Right forelimb (tissue), 1 donor: ENCODE results near the gene KLHDC1.
"Not testable (repeated sequence)": the region's sequence is repeated elsewhere in the genome, so short reads cannot be mapped to it uniquely, and the experiment has no call there.

Source experiments
- DNase-seq: peaks from one replicate; pipeline ENCODE4 v3.0.0-alpha.2; 2018

KLHDC1 gene, protein sequence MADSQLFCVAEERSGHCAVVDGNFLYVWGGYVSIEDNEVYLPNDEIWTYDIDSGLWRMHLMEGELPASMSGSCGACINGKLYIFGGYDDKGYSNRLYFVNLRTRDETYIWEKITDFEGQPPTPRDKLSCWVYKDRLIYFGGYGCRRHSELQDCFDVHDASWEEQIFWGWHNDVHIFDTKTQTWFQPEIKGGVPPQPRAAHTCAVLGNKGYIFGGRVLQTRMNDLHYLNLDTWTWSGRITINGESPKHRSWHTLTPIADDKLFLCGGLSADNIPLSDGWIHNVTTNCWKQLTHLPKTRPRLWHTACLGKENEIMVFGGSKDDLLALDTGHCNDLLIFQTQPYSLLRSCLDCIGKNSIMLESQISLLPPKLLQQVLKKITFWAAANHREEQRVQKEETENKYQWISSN

DNA sequence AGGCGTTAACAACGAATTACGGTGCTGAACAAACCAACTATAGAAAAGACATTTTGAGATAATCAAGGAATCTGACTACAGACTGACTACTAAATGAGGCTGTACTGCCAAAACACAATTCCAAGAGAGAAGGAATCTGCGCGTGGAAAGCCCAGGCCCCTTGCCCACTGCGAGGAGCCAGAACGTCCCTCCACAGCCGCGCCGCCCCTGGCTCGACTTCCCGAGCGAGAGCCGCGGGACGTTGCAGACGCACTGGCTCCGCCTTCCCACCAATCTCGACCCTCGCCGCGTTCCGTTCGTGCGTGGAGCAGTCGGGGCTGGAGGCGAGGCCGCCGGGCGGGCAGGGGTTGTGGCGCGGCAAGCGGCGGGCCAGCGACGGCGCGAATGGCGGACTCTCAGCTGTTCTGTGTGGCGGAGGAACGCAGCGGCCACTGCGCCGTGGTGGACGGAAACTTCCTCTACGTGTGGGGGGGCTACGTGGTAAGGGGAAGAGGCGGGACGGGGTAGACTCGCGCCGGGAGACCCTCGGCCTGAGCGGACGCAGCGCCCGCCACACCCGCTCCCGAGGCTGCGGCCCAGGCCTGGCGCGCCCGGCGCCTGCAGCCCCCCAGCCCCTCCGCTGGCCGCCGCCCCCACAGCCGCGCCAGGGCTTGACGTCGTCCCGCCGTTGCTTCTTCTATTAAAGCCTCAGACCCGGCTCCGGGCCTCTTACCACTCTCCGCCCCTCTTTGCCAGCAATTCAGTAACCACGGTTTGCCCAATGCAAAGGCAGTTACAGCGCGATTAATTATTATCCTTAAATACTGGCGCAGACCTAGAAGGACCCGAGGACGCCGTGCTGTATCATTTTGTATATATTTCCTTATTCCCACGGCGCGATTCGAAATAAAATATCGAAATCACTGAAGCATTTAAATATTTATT lies at the start of gene KLHDC1:
Gene KLHDC1 (plus strand): TSS at position 310 of the 924 bp plus-strand sequence. CDS start 75 bp downstream, at position 385.
- DNase-seq = peak; percentile 94

DNA sequence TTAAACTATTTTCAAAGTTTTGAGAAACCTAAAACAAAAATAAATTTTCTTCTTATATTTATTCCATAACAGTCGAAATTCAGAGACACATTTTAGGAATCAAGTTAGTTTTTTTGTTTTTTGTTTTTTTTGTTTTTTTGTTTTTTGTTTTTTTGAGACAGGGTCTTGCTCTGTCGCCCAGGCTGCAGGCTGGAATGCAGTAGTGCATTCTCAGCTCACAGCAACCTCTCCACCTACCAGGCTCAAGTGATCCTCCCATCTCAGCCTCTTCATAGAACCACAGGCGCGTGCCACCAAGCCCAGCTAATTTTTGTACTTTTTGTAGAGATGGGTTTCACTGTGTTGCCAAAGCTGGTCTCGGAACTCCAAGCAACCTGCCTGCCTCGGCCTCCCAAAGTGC lies 39.4 kb upstream of the KLHDC1 start:
- DNase-seq = no peak

DNA sequence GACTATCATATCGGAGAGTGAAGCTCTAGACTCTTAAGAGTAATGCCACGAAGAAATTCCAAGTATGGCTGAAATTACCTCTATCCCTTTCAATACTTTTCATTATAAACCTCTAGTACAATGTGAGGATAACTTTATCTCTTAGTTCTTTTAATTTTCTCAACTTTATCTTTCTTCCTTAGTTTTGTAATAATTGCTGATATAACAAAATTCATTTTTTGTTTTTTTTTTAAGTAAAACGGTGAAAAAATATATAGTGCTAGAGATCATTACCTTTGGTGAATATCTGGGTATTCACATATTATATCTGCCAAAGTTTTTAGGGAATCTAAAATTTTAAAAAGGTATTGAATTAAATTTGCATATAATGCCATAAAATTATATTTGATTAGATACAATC lies 38.4 kb upstream of the KLHDC1 start:
- DNase-seq = no peak

DNA sequence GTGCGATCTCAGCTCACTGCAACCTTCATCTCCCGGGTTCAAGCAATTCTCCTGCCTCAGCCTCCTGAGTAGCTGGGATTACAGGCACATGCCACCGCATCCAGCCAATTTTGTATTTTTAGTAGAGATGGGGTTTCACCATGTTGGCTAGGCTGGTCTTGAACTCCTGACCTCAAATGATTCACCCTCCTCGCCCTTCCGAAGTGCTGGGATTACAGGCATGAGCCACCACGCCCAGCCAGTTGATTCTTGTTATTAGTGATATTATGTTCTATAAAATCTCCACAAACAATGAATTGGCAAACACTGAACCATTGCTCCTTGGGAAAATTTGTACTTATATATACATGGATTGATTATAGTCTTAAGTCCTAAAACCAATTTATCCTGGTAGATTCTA lies 35.4 kb upstream of the KLHDC1 start:
- not testable (repeated sequence) for DNase-seq

DNA sequence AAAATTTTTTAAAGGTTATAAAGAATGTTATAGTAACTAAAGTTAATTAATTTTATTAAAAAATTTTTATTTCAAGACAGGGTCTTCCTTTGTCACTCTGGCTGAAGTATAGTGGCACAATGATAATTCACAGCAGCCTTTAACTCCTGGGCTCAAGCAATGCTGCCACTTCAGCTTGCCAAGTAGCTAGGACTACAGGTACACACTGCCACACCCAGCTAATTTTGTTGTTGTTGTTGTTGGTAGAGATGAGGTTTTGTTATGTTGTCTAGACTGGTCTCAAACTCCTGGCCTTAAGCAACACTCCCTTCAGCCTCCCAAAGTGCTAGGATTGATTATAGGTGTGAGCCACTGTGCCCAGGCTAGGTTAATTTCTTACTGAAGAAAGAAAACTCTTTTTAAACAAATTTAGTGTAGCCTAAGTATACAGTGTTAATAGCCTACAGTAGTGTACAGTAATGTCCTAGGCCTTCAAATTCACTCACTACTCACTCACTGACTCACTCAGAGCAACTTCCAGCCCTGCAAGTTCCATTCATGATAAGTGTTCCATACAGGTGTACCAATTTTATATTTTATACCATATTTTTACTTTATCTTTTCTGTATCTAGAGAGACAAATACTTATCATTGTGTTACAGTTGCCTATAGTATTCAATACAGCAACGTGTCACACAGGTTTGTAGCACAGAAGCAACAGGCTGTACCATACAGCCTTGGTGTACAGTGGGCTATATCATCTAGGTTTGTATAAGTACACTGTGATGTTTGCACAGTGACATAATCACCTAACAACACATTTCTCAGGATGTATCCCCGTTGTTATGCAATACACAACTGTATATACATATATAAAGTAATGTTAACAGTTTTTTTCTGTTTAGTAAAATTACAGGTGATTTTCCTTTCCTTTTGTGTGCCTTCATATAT lies 33.1 kb upstream of the KLHDC1 start:
- no peak for DNase-seq

DNA sequence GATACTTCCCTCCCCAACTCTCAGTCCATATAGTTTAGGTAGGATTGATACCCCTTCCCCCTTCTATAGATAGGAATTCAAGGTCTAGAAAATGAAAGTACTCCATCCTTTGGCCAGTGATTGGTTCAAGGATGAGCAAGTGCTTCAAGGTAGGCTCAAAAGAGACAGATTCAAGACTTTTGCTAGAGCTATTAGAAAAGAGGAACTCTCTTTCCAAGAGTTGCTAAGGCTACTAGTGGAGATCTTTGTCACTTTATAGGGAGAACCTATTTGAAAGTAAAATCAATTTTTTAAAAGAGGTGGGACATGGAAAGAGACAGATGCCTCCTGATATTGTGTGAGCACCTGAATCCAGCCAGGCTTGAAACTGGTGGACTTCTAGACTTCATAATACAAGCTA lies 22.4 kb upstream of the KLHDC1 start:
- no peak for DNase-seq

DNA sequence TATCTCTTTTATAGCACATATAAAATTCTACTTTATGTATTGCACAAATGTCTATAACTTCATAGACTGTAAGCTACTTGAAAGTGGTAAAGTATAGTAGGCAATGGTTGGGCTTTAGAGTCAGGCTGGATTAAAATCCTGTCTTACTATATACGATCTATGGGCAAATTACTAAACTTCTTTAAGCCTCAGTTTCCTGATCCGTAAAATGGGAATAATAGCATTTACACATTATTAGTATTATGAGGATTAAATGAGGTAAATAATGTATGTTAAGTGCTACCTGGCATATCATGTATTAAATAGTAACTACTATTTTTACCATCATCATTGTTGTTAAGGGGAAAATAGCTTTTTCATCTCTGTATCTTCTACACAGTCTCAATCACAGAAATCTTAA lies 19.3 kb upstream of the KLHDC1 start:
- DNase-seq = no peak

DNA sequence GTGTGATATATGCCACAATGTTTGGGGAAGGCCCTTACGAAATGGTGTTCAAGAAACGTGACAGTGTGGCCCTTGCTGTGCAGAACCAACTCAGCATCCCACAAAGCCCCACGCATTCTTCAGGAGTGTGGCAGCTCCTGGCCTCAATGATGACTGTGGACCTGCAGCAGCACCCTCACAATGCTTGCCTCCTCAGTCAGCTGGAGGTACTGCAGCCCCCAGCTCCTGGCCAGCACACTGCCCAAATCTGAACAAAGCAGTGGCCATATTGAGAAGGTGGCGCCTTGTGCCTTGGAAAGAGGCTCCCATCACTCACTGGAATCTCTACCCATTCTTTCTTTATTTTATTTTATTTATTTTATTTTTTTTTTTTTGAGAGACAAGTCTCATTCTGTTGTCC lies 15.3 kb upstream of the KLHDC1 start:
- no peak for DNase-seq

DNA sequence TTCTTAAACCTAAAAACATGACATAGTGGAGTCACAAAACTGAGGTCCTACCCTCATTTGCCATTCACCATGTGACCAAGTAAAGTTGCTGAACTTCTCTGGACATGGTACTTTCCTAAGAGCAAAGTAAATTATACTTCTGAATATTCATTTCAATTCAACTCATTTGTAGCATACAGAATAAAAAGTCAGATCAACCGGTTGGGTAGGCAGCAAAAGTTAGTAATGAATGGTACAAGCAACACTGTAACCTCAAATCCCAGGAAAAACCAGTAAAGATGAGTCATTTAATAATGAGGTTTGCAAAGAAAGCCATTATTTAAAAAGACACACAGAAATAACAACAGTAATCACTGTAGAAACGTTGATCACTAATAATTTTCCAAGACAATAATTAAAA lies 13.6 kb upstream of the KLHDC1 start:
- no peak for DNase-seq

DNA sequence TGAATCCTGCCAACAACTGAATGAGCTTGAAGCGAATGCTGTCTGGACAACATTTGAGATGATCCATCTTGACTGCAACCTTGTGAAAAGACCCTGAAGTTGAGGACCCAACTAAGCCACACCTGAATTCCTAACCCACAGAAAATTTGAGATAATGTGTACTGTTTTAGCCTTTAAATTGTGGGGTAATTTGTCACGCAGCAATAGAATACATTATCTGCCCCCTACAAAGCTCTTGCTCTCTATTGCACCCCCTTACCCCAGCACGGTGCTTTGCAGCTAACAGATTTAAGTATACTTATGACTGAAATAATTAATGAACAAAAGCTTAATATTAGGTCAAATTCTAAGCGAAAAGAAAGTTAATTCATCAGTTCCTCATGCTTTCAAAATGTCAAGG lies 6.5 kb upstream of the KLHDC1 start:
- DNase-seq = no peak

DNA sequence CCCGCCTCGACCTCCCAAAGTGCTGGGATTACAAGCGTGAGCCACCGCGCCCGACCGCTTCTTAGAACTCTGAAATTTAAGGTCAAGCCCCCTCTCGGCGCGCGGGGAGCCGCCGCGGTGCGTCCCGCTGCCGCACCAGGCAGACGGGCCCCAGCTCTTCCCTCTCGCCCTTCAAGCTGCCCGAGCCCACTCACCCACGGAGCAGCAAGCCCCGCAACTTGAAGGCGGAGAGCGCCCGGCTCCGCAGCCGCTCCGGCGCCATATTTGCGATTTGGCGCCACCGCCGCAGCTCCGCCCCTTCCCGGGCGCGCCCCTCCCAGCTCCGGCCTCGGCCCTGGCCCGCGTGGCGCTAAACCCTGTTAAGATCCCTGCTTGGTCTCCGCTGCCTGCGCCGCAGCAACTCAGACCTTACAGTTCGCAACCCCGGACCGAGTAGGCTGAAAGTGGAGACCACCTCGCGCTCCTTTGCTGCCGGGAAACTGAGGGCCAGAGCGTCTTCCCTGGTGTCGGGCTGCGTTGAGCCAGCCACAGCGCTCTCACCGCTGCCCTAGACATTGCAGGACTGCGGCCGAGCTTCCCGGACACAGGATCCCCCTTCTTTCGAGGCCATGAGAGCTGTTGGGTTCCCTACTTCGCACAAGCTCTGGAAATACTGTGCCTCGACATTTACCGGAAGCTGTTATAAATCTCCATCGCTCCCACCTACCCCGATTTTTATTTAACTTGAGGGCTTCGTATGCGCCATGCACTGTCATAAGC lies 4.8 kb upstream of the KLHDC1 start, which contains the start of gene POLE2:
Gene POLE2 (minus strand): TSS at position 273 of the 759 bp plus-strand sequence. CDS start 11 bp downstream, at position 262.
- peak; percentile 90 for DNase-seq

DNA sequence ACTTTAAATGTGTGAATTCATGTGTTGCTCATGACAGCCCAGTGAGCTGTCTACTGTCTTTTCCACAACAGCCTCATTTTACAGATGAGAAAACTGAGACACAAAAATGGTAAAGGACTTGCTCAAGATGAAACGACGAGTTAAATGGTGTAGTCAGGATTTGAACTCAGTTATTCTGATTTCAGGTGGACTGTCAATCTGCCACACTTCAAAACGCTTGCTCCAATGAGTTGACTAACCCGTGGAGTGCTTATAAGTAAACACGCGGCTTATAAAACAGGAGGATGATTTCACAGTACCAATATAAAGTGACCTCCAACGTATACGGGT lies 4.3 kb upstream of the KLHDC1 start:
- no peak for DNase-seq

DNA sequence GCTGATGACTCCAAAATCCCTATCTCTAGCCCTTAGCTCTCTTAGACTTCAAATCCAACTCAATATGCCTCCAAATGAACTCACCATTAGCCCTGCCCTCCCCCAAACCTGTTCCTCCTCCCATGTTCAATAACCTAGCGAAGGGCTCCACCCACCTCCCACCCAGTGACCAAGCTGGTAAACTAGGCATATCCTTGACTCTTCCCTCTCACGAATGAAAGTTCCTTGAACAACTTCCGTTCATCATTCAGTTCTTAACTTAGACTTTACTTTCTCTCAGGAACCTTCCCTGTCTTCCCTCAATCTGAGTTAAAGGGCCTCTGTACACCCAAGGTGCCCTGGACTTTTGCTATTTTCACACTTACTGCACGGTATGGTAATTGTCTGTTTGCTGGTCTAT lies 1.9 kb upstream of the KLHDC1 start:
- no peak for DNase-seq

DNA sequence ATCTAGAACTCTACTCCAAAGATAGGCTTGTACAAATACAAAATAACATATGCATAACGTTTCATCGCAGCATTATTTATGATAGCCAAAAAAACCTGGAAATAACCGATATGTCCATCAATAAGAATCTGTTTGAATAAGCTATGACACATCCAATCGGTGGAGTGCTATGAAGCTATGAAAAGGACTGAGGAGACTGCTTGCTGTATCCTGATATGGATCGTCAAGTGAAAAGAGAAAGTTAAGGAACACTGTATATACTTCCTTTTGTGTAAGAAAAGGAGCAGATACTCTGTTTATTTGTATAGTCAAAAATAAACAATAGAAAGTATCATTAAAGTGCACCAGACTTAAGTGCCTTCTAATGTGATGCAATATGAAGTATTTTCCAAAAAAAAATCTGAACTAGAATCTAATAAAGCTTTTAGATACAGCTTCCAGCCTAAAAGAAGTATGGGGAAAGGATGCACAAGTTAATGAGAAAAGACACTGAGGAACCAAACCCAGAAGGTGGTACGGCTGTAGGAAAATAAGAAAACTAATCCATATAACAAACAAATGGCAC lies 645 bp upstream of the KLHDC1 start:
- DNase-seq = no peak

DNA sequence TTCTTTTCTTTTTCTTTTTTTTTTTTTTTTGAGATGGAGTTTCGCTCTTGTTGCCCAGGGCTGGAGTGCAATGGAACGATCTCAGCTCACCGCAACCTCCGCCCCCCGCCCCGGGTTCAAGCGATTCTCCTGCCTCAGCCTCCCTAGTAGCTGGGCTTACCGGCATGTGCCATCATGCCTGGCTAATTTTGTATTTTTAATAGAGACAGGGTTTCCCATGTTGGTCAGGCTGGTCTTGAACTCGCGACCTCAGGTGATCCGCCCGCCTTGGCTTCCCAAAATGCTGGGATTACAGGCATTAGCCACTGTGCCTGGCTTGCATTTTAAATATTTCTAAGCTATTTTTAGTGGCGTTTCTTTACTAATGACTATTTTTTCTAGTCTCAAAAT lies 810 bp downstream of the KLHDC1 start:
- DNase-seq = not testable (repeated sequence)

DNA sequence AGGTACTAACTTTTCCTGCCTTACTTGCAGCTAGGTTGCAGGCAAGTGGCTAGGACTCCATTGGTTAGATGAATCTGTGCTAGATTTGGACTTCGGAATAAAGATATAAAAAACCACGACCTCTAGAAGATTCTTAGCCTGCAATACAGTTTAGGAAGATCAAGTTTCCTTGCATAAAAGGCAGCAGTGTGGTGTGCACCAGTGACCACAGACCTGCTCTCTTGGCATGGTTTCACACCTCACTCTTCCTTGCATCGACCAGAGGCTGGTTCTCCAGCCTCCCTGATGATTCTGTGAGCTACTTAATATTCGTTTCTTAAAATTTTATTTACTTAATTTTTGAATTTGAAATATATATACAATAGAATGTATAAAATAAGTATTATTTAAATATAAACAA lies 9.8 kb downstream of the KLHDC1 start:
- DNase-seq = no peak

DNA sequence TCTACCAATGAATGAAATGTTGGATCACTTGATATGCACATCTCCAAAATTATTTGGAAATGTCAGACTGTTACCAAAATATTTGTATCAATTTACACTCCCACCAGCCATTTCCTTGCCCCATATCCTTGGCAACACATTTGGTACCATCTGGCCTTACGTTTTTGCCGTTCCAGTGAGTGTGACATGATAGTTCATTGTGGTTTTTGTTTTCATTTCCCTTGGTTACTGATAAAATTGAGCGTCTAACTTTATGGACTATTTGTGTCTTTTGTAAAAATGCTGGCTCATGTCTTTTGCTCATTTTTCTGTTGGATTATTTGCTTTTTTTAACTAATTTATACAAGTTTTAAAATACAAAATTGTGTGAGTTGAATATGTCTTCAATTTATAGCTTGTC lies 11.0 kb downstream of the KLHDC1 start:
- no peak for DNase-seq

DNA sequence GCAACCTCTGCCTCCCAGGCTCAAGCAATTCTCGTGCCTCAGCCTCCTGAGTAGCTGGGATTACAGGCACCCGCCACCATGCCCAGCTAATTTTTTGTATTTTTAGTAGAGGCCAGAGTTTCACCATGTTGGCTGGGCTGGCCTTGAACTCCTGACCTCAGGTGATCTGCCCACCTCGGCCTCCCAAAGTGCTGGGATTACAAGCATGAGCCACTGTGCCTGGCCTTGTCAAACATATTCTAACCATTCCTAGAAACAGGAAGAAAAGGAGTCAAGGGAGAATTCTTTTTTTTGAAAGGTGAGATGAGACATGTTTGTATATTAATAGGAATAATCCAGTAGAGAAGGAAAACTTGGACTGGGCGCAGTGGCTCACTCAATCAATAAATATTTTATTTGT lies 11.6 kb downstream of the KLHDC1 start:
- DNase-seq = not testable (repeated sequence)

DNA sequence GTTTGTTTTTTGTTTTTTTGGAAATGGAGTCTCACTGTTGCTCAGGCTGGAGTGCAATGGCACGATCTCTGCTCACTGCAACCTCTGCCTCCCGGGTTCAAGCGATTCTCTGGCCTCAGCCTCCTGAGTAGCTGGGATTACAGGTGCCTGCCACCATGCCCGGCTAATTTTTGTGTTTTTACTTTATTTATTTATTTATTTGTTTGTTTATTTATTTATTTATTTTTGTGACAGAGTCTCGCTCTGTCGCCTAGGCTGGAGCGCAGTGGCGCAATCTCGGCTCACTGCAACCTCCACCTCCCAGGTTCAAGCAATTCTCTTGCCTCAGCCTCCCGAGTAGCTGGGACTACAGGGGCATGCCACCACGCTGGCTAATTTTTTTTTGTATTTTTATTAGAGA lies 18.1 kb downstream of the KLHDC1 start:
- not testable (repeated sequence) for DNase-seq

DNA sequence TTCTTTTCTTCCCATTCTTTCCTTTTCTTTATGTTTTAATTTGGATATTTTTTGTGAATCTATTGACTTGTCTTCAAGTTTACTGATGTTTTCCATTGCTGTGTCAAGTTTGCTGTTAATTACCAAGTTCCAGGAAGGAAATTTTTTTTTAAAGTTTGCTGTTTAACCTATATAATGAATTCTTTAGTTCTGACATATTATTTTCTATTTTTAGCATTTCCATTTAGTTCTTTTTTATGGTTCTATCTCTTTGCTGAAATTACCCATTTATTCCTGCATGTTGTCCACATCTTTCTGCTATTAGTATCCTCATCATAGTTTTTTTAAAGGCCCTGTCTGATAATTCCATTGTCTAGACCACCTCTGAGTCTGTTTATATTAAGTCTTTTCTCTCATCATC lies 27.8 kb downstream of the KLHDC1 start:
- DNase-seq = no peak

DNA sequence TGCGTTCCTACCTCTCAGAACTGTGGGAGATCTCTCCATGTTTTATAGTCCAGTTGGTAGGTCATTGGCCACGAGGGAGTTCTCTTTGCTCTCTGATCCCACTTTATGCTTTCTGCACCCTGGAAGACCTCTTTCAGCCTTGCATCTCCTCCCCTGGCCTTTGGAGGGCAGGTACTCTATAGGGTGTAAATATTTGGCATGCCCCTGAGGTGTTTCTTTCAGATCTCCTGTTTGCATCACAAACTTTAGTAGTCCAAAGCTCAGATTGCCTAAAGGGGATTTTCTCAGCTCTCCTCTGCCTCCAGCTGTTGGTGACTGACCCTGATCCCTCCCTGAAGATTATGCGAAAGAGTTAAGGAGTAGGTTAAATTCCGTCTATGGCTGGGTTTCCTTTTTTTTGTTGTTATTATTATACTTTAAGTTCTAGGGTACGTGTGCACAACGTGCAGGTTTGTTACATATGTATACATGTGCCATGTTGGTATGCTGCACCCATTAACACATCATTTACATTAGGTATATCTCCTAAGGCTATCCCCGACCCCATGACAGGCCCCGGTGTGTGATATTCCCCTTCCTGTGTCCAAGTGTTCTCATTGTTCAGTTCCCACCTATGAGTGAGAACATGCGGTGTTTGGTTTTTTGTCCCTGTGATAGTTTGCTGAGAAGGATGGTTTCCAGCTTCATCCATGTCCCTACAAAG lies 29.0 kb downstream of the KLHDC1 start:
- DNase-seq = not testable (repeated sequence)
